Vagina (tissue), 2 donors: ENCODE data around the gene NUDT3. TPM values are rescaled to one million over a fixed set of nuclear protein-coding genes. Genes with fewer than 3 reads are reported as not detected.

ENCODE experiments used
- DNase-seq, 2 donors: peaks; one replicate each; pipeline ENCODE4 v3.0.0-alpha.2; 2017; ENCODE audit errors: extremely low spot score in 2 of 2
- H3K27ac ChIP-seq: fragments of 200-600 bp; sonication (generic); one replicate; pipeline ENCODE4 v1.5.1; 2019
- H3K27me3 ChIP-seq: fragments of 200-600 bp; sonication (generic); one replicate; pipeline ENCODE4 v1.5.1; 2019
- H3K36me3 ChIP-seq, 2 donors: fragments of 200-600 bp; sonication (generic); one replicate each; pipeline ENCODE4 v1.5.1; 2017 to 2019
- H3K4me1 ChIP-seq: fragments of 200-600 bp; sonication (generic); one replicate; pipeline ENCODE4 v1.5.1; 2019
- H3K4me3 ChIP-seq, 2 donors: fragments of 200-600 bp; sonication (generic); 1 replicate in 1 of 2; 2 replicates in 1 of 2; pipeline ENCODE4 v1.5.1; 2016 to 2019
- H3K9me3 ChIP-seq: fragments of 200-600 bp; sonication (generic); one replicate; pipeline ENCODE4 v1.5.1; 2019
- CTCF ChIP-seq, 3 experiments: fragments of 450-650 bp in 2 of 3; fragments of 200-600 bp in 1 of 3; sonication (generic) in 1 of 3; IDR thresholded peaks; one replicate each; pipeline ENCODE4 v1.5.1; 2017 to 2019; ENCODE audit warnings: antibody characterized with exemption in 3 of 3, mild to moderate bottlenecking in 2 of 3, moderate library complexity in 2 of 3
- POLR2A ChIP-seq, 2 donors: fragments of 450-650 bp; IDR thresholded peaks; one replicate each; pipeline ENCODE4 v1.6.1; 2017; ENCODE audit warnings: antibody characterized with exemption in 2 of 2, mild to moderate bottlenecking in 2 of 2, moderate library complexity in 2 of 2
- POLR2AphosphoS5 ChIP-seq, 2 donors: sonication (generic); formaldehyde crosslinking; IDR thresholded peaks; one replicate each; pipeline ENCODE4 v1.9.0; 2017; ENCODE audit warnings: antibody characterized with exemption in 2 of 2, mild to moderate bottlenecking in 2 of 2, low read depth in 1 of 2; ENCODE audit not compliant: insufficient read depth in 1 of 2
- intact Hi-C: fragments of 100-400 bp; cut with DNase I; formaldehyde crosslinking; loops from one replicate; pipeline ENCODE4 v1.15.1; 2023
- total RNA-seq: library from RNA; depleted of rRNA; stranded (reverse); fragments of >200 nt; gene quantifications from one replicate; pipeline ENCODE4 v1.2.3, GENCODE V29; 2016

The NUDT3 gene
- total RNA-seq, 1 donor from 2014 or later: 27.0 TPM

- H3K27ac ChIP-seq: no peak overlapping the region
- intact Hi-C loops: no loop called here
- peaks cover 42% of the 10 kb centered on the region for H3K4me1 ChIP-seq
- no peak for TF ChIP-seq CTCF (IDR thresholded peaks at IDR 0.05)
- no peak for TF ChIP-seq POLR2AphosphoS5 (IDR thresholded peaks at IDR 0.05; ENCODE audit: insufficient read depth in 1 of 2, low read depth in 1 of 2)
- TF ChIP-seq POLR2A (IDR thresholded peaks at IDR 0.05): no peak
- H3K9me3 ChIP-seq: no peaks in the 10 kb centered on the region
- H3K4me3 ChIP-seq: no peak overlapping the region
- no peak for DNase-seq
- H3K27me3 ChIP-seq: no peaks in the 10 kb centered on the region
- no peaks in the 10 kb centered on the region for H3K36me3 ChIP-seq
These were observed 75.9 kb downstream of the NUDT3 start for GRCh38 chr6:34316431-34317171.

GRCh38 chr6:34315780-34316179, 76.7 kb downstream of the NUDT3 start:
- no peak overlapping the region for H3K4me3 ChIP-seq
- H3K9me3 ChIP-seq: no peaks in the 10 kb centered on the region
- intact Hi-C loops: no loop called here
- H3K36me3 ChIP-seq: no peaks in the 10 kb centered on the region
- no peak for TF ChIP-seq POLR2A (IDR thresholded peaks at IDR 0.05)
- TF ChIP-seq CTCF (IDR thresholded peaks at IDR 0.05): no peak
- TF ChIP-seq POLR2AphosphoS5 (IDR thresholded peaks at IDR 0.05; ENCODE audit: insufficient read depth in 1 of 2, low read depth in 1 of 2): no peak
- no peak for DNase-seq
- no peak overlapping the region for H3K27ac ChIP-seq
- peaks cover 42% of the 10 kb centered on the region for H3K4me1 ChIP-seq
- no peaks in the 10 kb centered on the region for H3K27me3 ChIP-seq

- peaks cover 42% of the 10 kb centered on the region for H3K4me1 ChIP-seq
- H3K4me3 ChIP-seq: no peak overlapping the region
- intact Hi-C loops: no loop called here
- no peaks in the 10 kb centered on the region for H3K27me3 ChIP-seq
- no peak overlapping the region for H3K27ac ChIP-seq
- no peak for TF ChIP-seq CTCF (IDR thresholded peaks at IDR 0.05)
- TF ChIP-seq POLR2AphosphoS5 (IDR thresholded peaks at IDR 0.05; ENCODE audit: insufficient read depth in 1 of 2, low read depth in 1 of 2): no peak
- TF ChIP-seq POLR2A (IDR thresholded peaks at IDR 0.05): no peak
- H3K9me3 ChIP-seq: no peaks in the 10 kb centered on the region
- H3K36me3 ChIP-seq: no peaks in the 10 kb centered on the region
- DNase-seq: no peak
These were observed 77.2 kb downstream of the NUDT3 start for GRCh38 chr6:34315256-34315655.

GRCh38 chr6:34312259-34312658, 80.2 kb downstream of the NUDT3 start:
- no peak overlapping the region for H3K4me3 ChIP-seq
- no peak overlapping the region for H3K27ac ChIP-seq
- no peaks in the 10 kb centered on the region for H3K9me3 ChIP-seq
- H3K4me1 ChIP-seq: peaks cover 16% of the 10 kb centered on the region
- H3K36me3 ChIP-seq: no peaks in the 10 kb centered on the region
- no peak for DNase-seq
- H3K27me3 ChIP-seq: no peaks in the 10 kb centered on the region
- intact Hi-C loops: no loop called here
- TF ChIP-seq CTCF (IDR thresholded peaks at IDR 0.05) (no peak), POLR2A (IDR thresholded peaks at IDR 0.05) (no peak), POLR2AphosphoS5 (IDR thresholded peaks at IDR 0.05; ENCODE audit: insufficient read depth in 1 of 2, low read depth in 1 of 2) (no peak)

- Histone ChIP-seq H3K9me3 (no peaks in the 10 kb centered on the region), H3K4me3 (no peak overlapping the region), H3K4me1 (peaks cover 12% of the 10 kb centered on the region), H3K36me3 (no peaks in the 10 kb centered on the region), H3K27me3 (no peaks in the 10 kb centered on the region), H3K27ac (no peak overlapping the region)
- intact Hi-C loops: no loop called here
- DNase-seq: no peak
- TF ChIP-seq POLR2AphosphoS5 (IDR thresholded peaks at IDR 0.05; ENCODE audit: insufficient read depth in 1 of 2, low read depth in 1 of 2) (no peak), POLR2A (IDR thresholded peaks at IDR 0.05) (no peak), CTCF (IDR thresholded peaks at IDR 0.05) (no peak)
These were observed 81.7 kb downstream of the NUDT3 start for GRCh38 chr6:34310817-34311216.
